Cerebellar nuclear complex (tissue), 1 donor: ENCODE results near the gene STAM2.

Experiments
- DNase-seq, 2 experiments: peaks; one replicate each; lab custom pipeline; 2025; lab: John Stamatoyannopoulos, UW

STAM2 gene

GRCh38 chr2:152071092-152071491 is 104.5 kb downstream of the STAM2 start:
- no peak for DNase-seq

GRCh38 chr2:152068226-152068625 is 107.3 kb downstream of the STAM2 start:
- no peak for DNase-seq

- DNase-seq, result no peak
Observed at GRCh38 chr2:152067823-152068222, 107.7 kb downstream of the STAM2 start.
